GM23338 (cell line): Measurements from ENCODE around the gene ZNF850. TPM values are rescaled to one million over a fixed set of nuclear protein-coding genes. Genes with fewer than 3 reads are reported as not detected.

Experiments used
- ATAC-seq: fragments of 200-7000 bp; cut with Tn5 transposase; 3 replicates; pipeline ENCODE4 v1.9.1; 2020
- DNase-seq: peaks from one replicate; pipeline ENCODE4 v3.0.0-alpha.2; 2015; ENCODE audit warnings: low spot score
- H2AFZ ChIP-seq: fragments of 200-600 bp; sonication (generic); 2 replicates; pipeline ENCODE4 v1.8.0; 2016; ENCODE audit warnings: antibody characterized with exemption, mild to moderate bottlenecking, moderate library complexity
- H3F3A ChIP-seq: fragments of 200-600 bp; sonication (generic); replicated peaks from 2 replicates; pipeline ENCODE4 v1.8.0; 2017; ENCODE audit warnings: antibody characterized with exemption, mixed run types, low read depth
- H3K27ac ChIP-seq: fragments of 200-600 bp; sonication (generic); 2 replicates; pipeline ENCODE4 v1.6.1; 2016; ENCODE audit warnings: low read depth
- H3K27me3 ChIP-seq: fragments of 200-600 bp; sonication (generic); 2 replicates; pipeline ENCODE4 v1.8.0; 2016; ENCODE audit warnings: mild to moderate bottlenecking, mixed run types, moderate library complexity; ENCODE audit not compliant: insufficient read depth
- H3K36me3 ChIP-seq: fragments of 200-600 bp; sonication (generic); 2 replicates; pipeline ENCODE4 v1.8.0; 2016; ENCODE audit warnings: mild to moderate bottlenecking; ENCODE audit not compliant: insufficient read depth
- H3K4me1 ChIP-seq: fragments of 200-600 bp; sonication (generic); 2 replicates; pipeline ENCODE4 v1.8.0; 2016; ENCODE audit warnings: mild to moderate bottlenecking, moderate library complexity; ENCODE audit not compliant: insufficient read depth
- H3K4me2 ChIP-seq: fragments of 200-600 bp; sonication (generic); 2 replicates; pipeline ENCODE4 v1.7.1; 2017; ENCODE audit warnings: mixed run types
- H3K4me3 ChIP-seq: fragments of 200-600 bp; sonication (generic); 2 replicates; pipeline ENCODE4 v1.6.1; 2016; ENCODE audit warnings: mixed run types
- H3K79me2 ChIP-seq: fragments of 200-600 bp; sonication (generic); replicated peaks from 2 replicates; pipeline ENCODE4 v1.8.0; 2017; ENCODE audit warnings: mild to moderate bottlenecking; ENCODE audit not compliant: insufficient read depth
- H3K9me2 ChIP-seq: fragments of 200-600 bp; sonication (generic); 2 replicates; pipeline ENCODE4 v1.8.0; 2017; ENCODE audit not compliant: insufficient read depth
- H4K20me1 ChIP-seq: fragments of 200-600 bp; sonication (generic); replicated peaks from 2 replicates; pipeline ENCODE4 v1.8.0; 2017; ENCODE audit warnings: mild to moderate bottlenecking; ENCODE audit not compliant: insufficient read depth
- H3K27ac Mint-ChIP-seq: 2 replicates; pipeline ENCODE4 v1.8.0; 2020; ENCODE audit warnings: inconsistent platforms, mild to moderate bottlenecking, moderate library complexity, mixed read lengths
- H3K27me3 Mint-ChIP-seq: 3 replicates; pipeline ENCODE4 v1.8.0; 2022; ENCODE audit warnings: low read depth, mild to moderate bottlenecking, moderate library complexity, mixed read lengths, inconsistent platforms; ENCODE audit not compliant: insufficient read depth, poor library complexity
- H3K36me3 Mint-ChIP-seq: 3 replicates; pipeline ENCODE4 v1.8.0; 2021; ENCODE audit warnings: low read depth, mild to moderate bottlenecking, inconsistent platforms, moderate library complexity, mixed read lengths
- H3K4me1 Mint-ChIP-seq: 3 replicates; pipeline ENCODE4 v1.8.0; 2020; ENCODE audit warnings: mild to moderate bottlenecking, inconsistent platforms, mixed read lengths
- H3K4me3 Mint-ChIP-seq: 3 replicates; pipeline ENCODE4 v1.8.0; 2021; ENCODE audit warnings: moderate library complexity, mild to moderate bottlenecking, inconsistent platforms, mixed read lengths
- H3K9me3 Mint-ChIP-seq: 3 replicates; pipeline ENCODE4 v1.8.0; 2020; ENCODE audit warnings: moderate library complexity, mild to moderate bottlenecking, inconsistent platforms, mixed read lengths
- CREB1 ChIP-seq: fragments of 250-450 bp; sonication (Bioruptor Pico); IDR thresholded peaks from 2 replicates; pipeline ENCODE4 v1.5.0; 2020; ENCODE audit warnings: low read depth, mild to moderate bottlenecking, moderate library complexity
- EZH2 ChIP-seq: fragments of 200-600 bp; sonication (generic); IDR thresholded peaks from one replicate; pipeline ENCODE4 v1.8.0; 2017; ENCODE audit warnings: antibody characterized with exemption, mild to moderate bottlenecking, low read depth; ENCODE audit not compliant: unreplicated experiment
- EZH2phosphoT487 ChIP-seq: fragments of 200-600 bp; sonication (generic); IDR thresholded peaks from one replicate; pipeline ENCODE4 v1.8.1; 2018; ENCODE audit warnings: antibody characterized with exemption; ENCODE audit not compliant: unreplicated experiment
- JUNB ChIP-seq: IDR thresholded peaks from one replicate; pipeline ENCODE4 v1.6.1; 2016; ENCODE audit warnings: antibody characterized with exemption; ENCODE audit not compliant: unreplicated experiment
- NANOG ChIP-seq: IDR thresholded peaks from 2 replicates; pipeline ENCODE4 v1.6.1; 2016; ENCODE audit warnings: antibody characterized with exemption, borderline replicate concordance
- POLR2AphosphoS5 ChIP-seq: IDR thresholded peaks from 2 replicates; pipeline ENCODE4 v1.6.1; 2016; ENCODE audit warnings: antibody characterized with exemption, low read depth
- REST ChIP-seq: IDR thresholded peaks from one replicate; pipeline ENCODE4 v1.6.1; 2018; ENCODE audit warnings: antibody characterized with exemption; ENCODE audit not compliant: unreplicated experiment
- ZNF331 ChIP-seq: fragments of 250-450 bp; sonication (Bioruptor Pico); IDR thresholded peaks from 2 replicates; pipeline ENCODE4 v1.5.0; 2020; ENCODE audit warnings: low read depth, mild to moderate bottlenecking, moderate library complexity
- ZNF462 ChIP-seq: fragments of 250-450 bp; sonication (Bioruptor Pico); IDR thresholded peaks from 2 replicates; pipeline ENCODE4 v1.5.0; 2020; ENCODE audit warnings: mild to moderate bottlenecking, moderate library complexity
- polyA plus RNA-seq: library from polyadenylated mRNA; unstranded; fragments of >200 nt; fragmentation: Nextera tagmentation; extraction: Ambion mirVana; gene quantifications from 2 replicates; pipeline ENCODE4 v1.2.1, GENCODE V29; 2016
- total RNA-seq: library from RNA; depleted of rRNA; stranded (reverse); fragments of >200 nt; shearing (Covaris generic); gene quantifications from 2 replicates; pipeline ENCODE4 v1.2.3, GENCODE V29; 2014
- TF ChIP-seq, protein P1 (sequence below): IDR thresholded peaks from 2 replicates; pipeline ENCODE4 v1.6.1; 2016; ENCODE audit warnings: antibody characterized with exemption
- TF ChIP-seq, protein P2 (sequence below), 2 experiments: fragments of 200-600 bp in 1 of 2; sonication (generic) in 1 of 2; conservative IDR thresholded peaks; 2 replicates each; pipeline versions ENCODE4 v1.5.1 to v1.6.1; 2016 to 2017; ENCODE audit warnings: antibody characterized with exemption in 2 of 2, low read depth in 2 of 2, mild to moderate bottlenecking in 2 of 2, moderate library complexity in 1 of 2

The ZNF850 gene
- total and polyA plus RNA-seq, 2 experiments from 2014 or later, result 7.7 to 41.1 TPM

DNA sequence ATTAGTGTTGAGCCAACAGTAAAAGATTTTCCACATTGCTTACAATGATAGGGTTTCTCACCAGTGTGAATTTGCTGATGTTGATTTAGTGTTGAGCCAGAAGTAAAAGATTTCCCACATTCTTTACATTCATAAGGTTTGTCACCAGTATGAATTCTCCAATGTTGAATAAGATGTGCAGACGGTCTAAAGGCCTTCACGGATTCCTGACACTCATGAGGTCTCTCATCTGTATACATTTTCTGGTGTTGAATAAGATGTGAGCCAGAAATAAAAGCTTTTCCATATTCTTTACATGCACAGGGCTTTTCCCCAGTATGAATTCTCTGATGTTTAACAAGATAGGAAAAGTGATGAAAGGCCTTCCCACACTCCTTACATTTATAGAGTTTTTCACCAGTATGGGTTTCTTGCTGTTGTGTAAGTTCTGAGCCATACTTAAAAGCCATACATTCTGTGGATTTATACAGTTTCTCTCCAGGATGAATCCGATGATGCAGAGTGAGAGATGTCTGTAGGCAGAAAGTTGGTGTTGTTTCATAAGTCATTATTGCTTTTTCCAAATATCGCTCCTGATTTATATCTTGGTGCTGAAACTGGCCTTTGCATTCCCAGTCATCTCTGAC is 22.4 kb downstream of the ZNF850 start:
- DNase-seq, result no peak
- no peak overlapping the region for H3K27ac ChIP-seq
- H3K4me2 ChIP-seq, result no peak overlapping the region
- H4K20me1 ChIP-seq, result no peaks in the 10 kb centered on the region
- H3K27me3 ChIP-seq, result peaks cover 6% of the 10 kb centered on the region; the same call in 1 of the 2 replicates
- H3F3A ChIP-seq, result peaks cover 21% of the 10 kb centered on the region; the same call in 1 of the 2 replicates
- Mint-ChIP-seq H3K4me1 (no peaks in the 10 kb centered on the region), H3K27ac (no peak overlapping the region), H3K36me3 (peaks cover 99% of the 10 kb centered on the region), H3K27me3 (peaks cover 7% of the 10 kb centered on the region), H3K4me3 (no peak overlapping the region), H3K9me3 (peaks cover 98% of the 10 kb centered on the region)
- H3K4me3 ChIP-seq, result peak overlapping the region; percentile 36; the same call in 1 of the 2 replicates
- H3K4me1 ChIP-seq, result no peaks in the 10 kb centered on the region
- H3K9me2 ChIP-seq, result no peaks in the 10 kb centered on the region; the same call in 1 of the 2 replicates
- ATAC-seq, result no peak
- TF ChIP-seq REST, result no peak
- no peak for TF ChIP-seq NANOG
- TF ChIP-seq, protein P1, sequence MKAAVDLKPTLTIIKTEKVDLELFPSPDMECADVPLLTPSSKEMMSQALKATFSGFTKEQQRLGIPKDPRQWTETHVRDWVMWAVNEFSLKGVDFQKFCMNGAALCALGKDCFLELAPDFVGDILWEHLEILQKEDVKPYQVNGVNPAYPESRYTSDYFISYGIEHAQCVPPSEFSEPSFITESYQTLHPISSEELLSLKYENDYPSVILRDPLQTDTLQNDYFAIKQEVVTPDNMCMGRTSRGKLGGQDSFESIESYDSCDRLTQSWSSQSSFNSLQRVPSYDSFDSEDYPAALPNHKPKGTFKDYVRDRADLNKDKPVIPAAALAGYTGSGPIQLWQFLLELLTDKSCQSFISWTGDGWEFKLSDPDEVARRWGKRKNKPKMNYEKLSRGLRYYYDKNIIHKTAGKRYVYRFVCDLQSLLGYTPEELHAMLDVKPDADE, result no peak
- no peak for TF ChIP-seq CREB1 (CRISPR knock-in tag)
- no peak for TF ChIP-seq JUNB
- TF ChIP-seq ZNF331 (CRISPR knock-in tag), result no peak
- TF ChIP-seq EZH2phosphoT487, result no peak
- TF ChIP-seq, protein P2, sequence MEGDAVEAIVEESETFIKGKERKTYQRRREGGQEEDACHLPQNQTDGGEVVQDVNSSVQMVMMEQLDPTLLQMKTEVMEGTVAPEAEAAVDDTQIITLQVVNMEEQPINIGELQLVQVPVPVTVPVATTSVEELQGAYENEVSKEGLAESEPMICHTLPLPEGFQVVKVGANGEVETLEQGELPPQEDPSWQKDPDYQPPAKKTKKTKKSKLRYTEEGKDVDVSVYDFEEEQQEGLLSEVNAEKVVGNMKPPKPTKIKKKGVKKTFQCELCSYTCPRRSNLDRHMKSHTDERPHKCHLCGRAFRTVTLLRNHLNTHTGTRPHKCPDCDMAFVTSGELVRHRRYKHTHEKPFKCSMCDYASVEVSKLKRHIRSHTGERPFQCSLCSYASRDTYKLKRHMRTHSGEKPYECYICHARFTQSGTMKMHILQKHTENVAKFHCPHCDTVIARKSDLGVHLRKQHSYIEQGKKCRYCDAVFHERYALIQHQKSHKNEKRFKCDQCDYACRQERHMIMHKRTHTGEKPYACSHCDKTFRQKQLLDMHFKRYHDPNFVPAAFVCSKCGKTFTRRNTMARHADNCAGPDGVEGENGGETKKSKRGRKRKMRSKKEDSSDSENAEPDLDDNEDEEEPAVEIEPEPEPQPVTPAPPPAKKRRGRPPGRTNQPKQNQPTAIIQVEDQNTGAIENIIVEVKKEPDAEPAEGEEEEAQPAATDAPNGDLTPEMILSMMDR (conservative IDR thresholded peaks at IDR 0.05; ENCODE audit: low read depth in 2 of 2), result no peak
- TF ChIP-seq ZNF462, result no peak
- TF ChIP-seq POLR2AphosphoS5, result no peak
- no peak for TF ChIP-seq EZH2
- H2AFZ ChIP-seq, result no peak overlapping the region
- H3K36me3 ChIP-seq, result peaks cover 97% of the 10 kb centered on the region
- peaks cover 72% of the 10 kb centered on the region for H3K79me2 ChIP-seq
